Mammary epithelial cell (primary cell): Measurements from ENCODE around the gene DPYSL3.

Source experiments
- EZH2 ChIP-seq: IDR thresholded peaks from 2 replicates; pipeline ENCODE4 v1.6.1; 2012; ENCODE audit warnings: low read length, inconsistent platforms, borderline replicate concordance
- TF ChIP-seq, protein P1 (sequence below), 2 donors: IDR thresholded peaks in 1 of 2; conservative IDR thresholded peaks in 1 of 2; 2 replicates each; pipeline ENCODE4 v1.5.1; 2011 to 2012; ENCODE audit warnings: inconsistent platforms in 2 of 2, low read length in 2 of 2, mild to moderate bottlenecking in 2 of 2, control low read depth in 1 of 2, low read depth in 1 of 2; ENCODE audit not compliant: insufficient read depth in 1 of 2; ENCODE audit errors: extremely low read depth in 1 of 2

DNA sequence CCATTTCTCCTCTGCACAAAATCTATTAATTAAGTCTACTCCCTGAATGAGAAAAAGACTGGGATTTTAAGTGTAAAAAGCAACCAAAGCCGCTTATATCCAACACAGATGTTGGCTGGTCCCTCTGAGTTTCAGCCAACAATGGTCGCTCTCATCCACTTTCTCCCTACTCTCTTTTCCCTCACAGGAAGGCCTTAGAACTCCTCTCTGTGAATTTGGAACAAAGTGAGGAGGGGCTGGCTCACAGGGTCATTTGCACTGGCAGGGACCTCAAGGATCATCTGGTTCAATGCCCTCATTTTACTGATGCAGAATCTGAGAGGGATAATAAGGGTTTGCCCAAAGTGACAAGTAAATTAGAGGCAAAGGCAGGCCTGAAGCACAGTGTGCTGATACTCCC lies 64.0 kb downstream of the DPYSL3 start:
- TF ChIP-seq, protein P1, sequence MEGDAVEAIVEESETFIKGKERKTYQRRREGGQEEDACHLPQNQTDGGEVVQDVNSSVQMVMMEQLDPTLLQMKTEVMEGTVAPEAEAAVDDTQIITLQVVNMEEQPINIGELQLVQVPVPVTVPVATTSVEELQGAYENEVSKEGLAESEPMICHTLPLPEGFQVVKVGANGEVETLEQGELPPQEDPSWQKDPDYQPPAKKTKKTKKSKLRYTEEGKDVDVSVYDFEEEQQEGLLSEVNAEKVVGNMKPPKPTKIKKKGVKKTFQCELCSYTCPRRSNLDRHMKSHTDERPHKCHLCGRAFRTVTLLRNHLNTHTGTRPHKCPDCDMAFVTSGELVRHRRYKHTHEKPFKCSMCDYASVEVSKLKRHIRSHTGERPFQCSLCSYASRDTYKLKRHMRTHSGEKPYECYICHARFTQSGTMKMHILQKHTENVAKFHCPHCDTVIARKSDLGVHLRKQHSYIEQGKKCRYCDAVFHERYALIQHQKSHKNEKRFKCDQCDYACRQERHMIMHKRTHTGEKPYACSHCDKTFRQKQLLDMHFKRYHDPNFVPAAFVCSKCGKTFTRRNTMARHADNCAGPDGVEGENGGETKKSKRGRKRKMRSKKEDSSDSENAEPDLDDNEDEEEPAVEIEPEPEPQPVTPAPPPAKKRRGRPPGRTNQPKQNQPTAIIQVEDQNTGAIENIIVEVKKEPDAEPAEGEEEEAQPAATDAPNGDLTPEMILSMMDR (conservative IDR thresholded peaks at IDR 0.05 in 1 of 2, IDR thresholded peaks at IDR 0.05 in 1 of 2; ENCODE audit: extremely low read depth in 1 of 2, insufficient read depth in 1 of 2, low read depth in 1 of 2, low read length in 2 of 2), result no peak
- no peak for TF ChIP-seq EZH2
